Hepatocyte (in vitro differentiated cells): ENCODE results near the gene DDX5. TPM values are rescaled to one million over a fixed set of nuclear protein-coding genes. Genes with fewer than 3 reads are reported as not detected.

Experiments used
- DNase-seq: peaks from one replicate; pipeline ENCODE4 v3.0.0-alpha.2; 2016; ENCODE audit warnings: low spot score
- H2AFZ ChIP-seq: fragments of 200-600 bp; sonication (generic); 2 replicates; pipeline ENCODE4 v1.6.0; 2016; ENCODE audit warnings: antibody characterized with exemption, mild to moderate bottlenecking
- H3K27ac ChIP-seq: fragments of 200-600 bp; sonication (generic); 2 replicates; pipeline ENCODE4 v1.5.1; 2016; ENCODE audit warnings: mild to moderate bottlenecking
- H3K27me3 ChIP-seq: fragments of 200-600 bp; sonication (generic); 2 replicates; pipeline ENCODE4 v1.6.1; 2016
- H3K36me3 ChIP-seq: fragments of 200-600 bp; sonication (generic); replicated peaks from 2 replicates; pipeline ENCODE4 v1.5.1; 2016; ENCODE audit warnings: low read depth; ENCODE audit not compliant: insufficient read depth
- H3K4me1 ChIP-seq: fragments of 200-600 bp; sonication (generic); 2 replicates; pipeline ENCODE4 v1.5.1; 2016; ENCODE audit warnings: mild to moderate bottlenecking, moderate library complexity; ENCODE audit not compliant: insufficient read depth
- H3K4me2 ChIP-seq: fragments of 200-600 bp; sonication (generic); 2 replicates; pipeline ENCODE4 v1.6.0; 2016
- H3K4me3 ChIP-seq: fragments of 200-600 bp; sonication (generic); 2 replicates; pipeline ENCODE4 v1.5.1; 2016; ENCODE audit warnings: mild to moderate bottlenecking
- H3K79me2 ChIP-seq: fragments of 200-600 bp; sonication (generic); 2 replicates; pipeline ENCODE4 v1.6.0; 2017; ENCODE audit warnings: mild to moderate bottlenecking
- H3K9me2 ChIP-seq: fragments of 200-600 bp; sonication (generic); replicated peaks from 2 replicates; pipeline ENCODE4 v1.6.0; 2017; ENCODE audit warnings: mild to moderate bottlenecking; ENCODE audit not compliant: insufficient read depth
- H3K9me3 ChIP-seq: fragments of 200-600 bp; sonication (generic); 2 replicates; pipeline ENCODE4 v1.5.1; 2016; ENCODE audit warnings: low read depth, mild to moderate bottlenecking
- H4K20me1 ChIP-seq: fragments of 200-600 bp; sonication (generic); 2 replicates; pipeline ENCODE4 v1.6.0; 2016; ENCODE audit warnings: mild to moderate bottlenecking; ENCODE audit not compliant: insufficient read depth, poor library complexity, severe bottlenecking
- CTCF ChIP-seq: fragments of 200-600 bp; sonication (generic); IDR thresholded peaks from 2 replicates; pipeline ENCODE4 v1.5.1; 2016; ENCODE audit warnings: antibody characterized with exemption, mild to moderate bottlenecking; ENCODE audit not compliant: poor library complexity
- EZH2 ChIP-seq: fragments of 200-600 bp; sonication (generic); IDR thresholded peaks from 2 replicates; pipeline ENCODE4 v1.6.1; 2016; ENCODE audit warnings: antibody characterized with exemption, mild to moderate bottlenecking, borderline replicate concordance
- EZH2phosphoT487 ChIP-seq: fragments of 200-600 bp; sonication (generic); IDR thresholded peaks from one replicate; pipeline ENCODE4 v1.6.1; 2018; ENCODE audit warnings: antibody characterized with exemption, mild to moderate bottlenecking, low read depth, moderate library complexity; ENCODE audit not compliant: unreplicated experiment, severe bottlenecking
- WGBS: methylation state at CpG from one replicate; pipeline ENCODE4 v1.1.6; 2016; ENCODE audit warnings: low lambda C conversion rate; ENCODE audit errors: missing lambda C conversion rate; 5-methylcytosine and 5-hydroxymethylcytosine counted together
- polyA plus RNA-seq: library from polyadenylated mRNA; unstranded; fragments of >200 nt; fragmentation: Nextera tagmentation; extraction: Ambion mirVana; gene quantifications from 2 replicates; pipeline ENCODE4 v1.2.1, GENCODE V29; 2016
- total RNA-seq: library from RNA; depleted of rRNA; stranded (reverse); fragments of >200 nt; gene quantifications from 2 replicates; pipeline ENCODE4 v1.2.3, GENCODE V29; 2014

DDX5 gene
- total and polyA plus RNA-seq, 2 experiments from 2014 or later = 513 to 786 TPM

DNA sequence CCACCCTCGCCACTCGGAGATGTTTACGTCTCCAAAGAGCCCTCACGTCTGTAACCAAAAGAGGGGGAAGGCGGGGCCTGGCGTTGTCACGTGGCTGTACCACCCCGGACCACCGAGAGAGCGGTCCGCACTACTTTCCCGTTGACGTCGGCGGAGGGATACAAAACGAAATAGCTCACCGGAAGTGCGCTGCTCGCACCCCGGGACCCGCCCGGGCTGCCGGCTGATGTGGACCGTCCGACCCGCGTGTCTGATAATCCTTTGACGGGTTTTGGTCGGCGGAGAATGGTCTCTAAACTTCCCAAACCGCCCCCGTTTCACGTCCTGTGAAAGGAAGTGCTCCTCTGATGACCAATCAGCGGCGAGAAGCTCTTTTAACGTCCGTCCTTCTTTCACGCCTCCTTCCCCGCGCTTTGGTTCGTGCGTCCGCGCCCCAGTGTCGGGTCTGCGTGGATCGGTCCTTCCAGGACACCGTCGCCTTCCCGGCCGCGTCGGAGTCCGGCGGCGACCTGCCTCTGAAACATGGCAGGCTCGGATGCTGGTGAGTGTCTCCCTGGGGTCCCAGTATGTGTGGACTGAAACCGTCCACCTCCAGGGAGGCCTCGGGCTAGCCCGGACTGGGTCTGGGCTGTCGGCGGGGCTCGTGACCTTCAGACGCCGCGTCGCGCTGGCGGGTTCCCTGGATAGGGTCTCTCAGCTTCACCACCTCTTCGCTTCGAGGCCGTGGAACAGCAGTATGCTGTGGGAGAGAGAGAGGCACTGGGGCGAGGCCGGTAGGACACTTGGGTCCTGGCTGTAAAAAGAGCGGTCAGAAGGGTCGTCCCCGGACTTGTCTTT lies 705 bp upstream of the DDX5 start, which contains the start of gene CEP95:
CEP95 (plus strand) TSS at position 402 of the 837 bp plus-strand sequence; CDS start at position 523, 121 bp downstream.
- peak; percentile 97 for DNase-seq
- Histone ChIP-seq H3K9me2 (no peaks in the 10 kb centered on the region), H3K4me1 (peaks cover 13% of the 10 kb centered on the region), H3K36me3 (no peaks in the 10 kb centered on the region), H3K27me3 (no peaks in the 10 kb centered on the region), H3K4me2 (peak within 1 kb of the TSS; percentile 74), H3K4me3 (peak within 1 kb of the TSS; percentile 93), H4K20me1 (peaks cover 65% of the 10 kb centered on the region), H2AFZ (peak within 1 kb of the TSS; percentile 49), H3K79me2 (peaks cover 75% of the 10 kb centered on the region), H3K9me3 (no peaks in the 10 kb centered on the region), H3K27ac (peak within 1 kb of the TSS; percentile 100)
- TF ChIP-seq EZH2phosphoT487 = no peak
- no peak for TF ChIP-seq EZH2
- TF ChIP-seq CTCF = no peak
- WGBS = under 1% methylated on average over 72 of the region's 77 CpGs

GRCh38 chr17:64505340-64506200 lies 519 bp downstream of the DDX5 start:
- Histone ChIP-seq H4K20me1 (peaks cover 75% of the 10 kb centered on the region), H3K9me3 (no peaks in the 10 kb centered on the region), H3K27me3 (no peaks in the 10 kb centered on the region), H3K79me2 (peaks cover 84% of the 10 kb centered on the region), H2AFZ (peak overlapping the region; percentile 11), H3K4me1 (peaks cover 13% of the 10 kb centered on the region), H3K9me2 (no peaks in the 10 kb centered on the region), H3K4me2 (peak overlapping the region; percentile 88), H3K36me3 (peaks cover 8% of the 10 kb centered on the region), H3K4me3 (peak overlapping the region; percentile 93), H3K27ac (peak overlapping the region; percentile 100)
- TF ChIP-seq EZH2phosphoT487 (no peak), EZH2 (no peak), CTCF (no peak)
- WGBS = under 1% methylated on average over 72 of the region's 76 CpGs
- DNase-seq = peak; percentile 94

DNA sequence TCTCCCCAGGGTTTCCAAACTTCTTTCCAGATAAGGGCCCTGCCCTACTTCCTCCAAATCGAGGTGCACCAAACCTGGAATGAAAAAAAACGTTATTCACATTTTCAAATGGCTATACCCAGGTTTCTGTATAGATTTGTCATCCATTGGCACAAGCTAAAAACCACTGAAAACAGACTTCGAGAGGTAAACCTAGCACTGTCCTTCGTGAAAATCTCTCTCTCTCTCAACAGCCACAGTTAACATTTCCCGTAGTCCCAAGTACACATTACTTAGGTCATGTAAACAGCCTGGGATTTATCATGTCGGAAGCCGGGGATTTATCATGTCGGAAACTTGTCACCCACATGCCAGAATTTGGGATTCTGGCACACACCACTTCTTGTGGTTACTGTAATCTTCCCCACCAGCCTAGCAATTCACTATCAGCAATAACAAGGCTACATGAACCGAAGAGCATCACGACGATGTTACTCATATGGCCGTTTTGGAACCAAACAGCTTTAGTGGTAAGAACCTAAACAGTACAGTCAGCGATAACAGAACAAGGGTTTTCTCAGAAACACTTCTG lies 1.2 kb downstream of the DDX5 start:
- Histone ChIP-seq H3K9me3 (no peaks in the 10 kb centered on the region), H2AFZ (no peak overlapping the region), H3K4me2 (peak overlapping the region; percentile 88), H3K36me3 (peaks cover 8% of the 10 kb centered on the region), H3K27ac (peak overlapping the region; percentile 100), H3K9me2 (no peaks in the 10 kb centered on the region), H3K4me1 (peaks cover 13% of the 10 kb centered on the region), H4K20me1 (peaks cover 74% of the 10 kb centered on the region), H3K27me3 (no peaks in the 10 kb centered on the region), H3K79me2 (peaks cover 84% of the 10 kb centered on the region), H3K4me3 (peak overlapping the region; percentile 93)
- DNase-seq = peak; percentile 38
- TF ChIP-seq CTCF = no peak
- no peak for TF ChIP-seq EZH2
- no peak for TF ChIP-seq EZH2phosphoT487
- WGBS = 2% methylated on average over 13 of the region's 13 CpGs
